GM12875 (cell line): Measurements from ENCODE around the gene FNDC7.

Source experiments
- H3K4me3 ChIP-seq: one replicate; pipeline ENCODE4 v1.5.1; 2011; ENCODE audit warnings: low read depth, low read length, control low read depth
- TF ChIP-seq, protein P1 (sequence below): IDR thresholded peaks from 2 replicates; pipeline ENCODE4 v1.5.1; 2011; ENCODE audit warnings: low read depth, mild to moderate bottlenecking, control low read depth, inconsistent platforms, low read length, moderate library complexity, borderline replicate concordance; ENCODE audit not compliant: insufficient read depth

Gene FNDC7

DNA sequence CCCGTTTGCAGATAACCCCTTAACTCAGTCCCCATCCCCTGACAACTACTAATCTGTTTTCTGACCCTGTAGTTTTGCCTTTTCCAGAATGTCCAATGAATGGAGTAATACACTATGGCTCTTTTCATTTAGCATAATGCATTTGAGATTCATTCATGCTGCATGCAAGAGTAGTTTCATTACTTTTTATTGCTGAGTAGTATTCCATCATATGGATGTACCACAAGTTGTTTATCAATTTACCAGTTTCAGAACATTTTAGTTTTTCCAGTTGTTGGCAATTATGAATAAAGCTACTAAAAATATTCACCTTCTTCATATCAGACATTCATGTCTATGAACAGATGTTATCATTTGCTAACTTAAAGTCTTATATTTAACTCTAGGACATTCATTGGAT lies 79.1 kb downstream of the FNDC7 start:
- no peak overlapping the region for H3K4me3 ChIP-seq
- TF ChIP-seq, protein P1, sequence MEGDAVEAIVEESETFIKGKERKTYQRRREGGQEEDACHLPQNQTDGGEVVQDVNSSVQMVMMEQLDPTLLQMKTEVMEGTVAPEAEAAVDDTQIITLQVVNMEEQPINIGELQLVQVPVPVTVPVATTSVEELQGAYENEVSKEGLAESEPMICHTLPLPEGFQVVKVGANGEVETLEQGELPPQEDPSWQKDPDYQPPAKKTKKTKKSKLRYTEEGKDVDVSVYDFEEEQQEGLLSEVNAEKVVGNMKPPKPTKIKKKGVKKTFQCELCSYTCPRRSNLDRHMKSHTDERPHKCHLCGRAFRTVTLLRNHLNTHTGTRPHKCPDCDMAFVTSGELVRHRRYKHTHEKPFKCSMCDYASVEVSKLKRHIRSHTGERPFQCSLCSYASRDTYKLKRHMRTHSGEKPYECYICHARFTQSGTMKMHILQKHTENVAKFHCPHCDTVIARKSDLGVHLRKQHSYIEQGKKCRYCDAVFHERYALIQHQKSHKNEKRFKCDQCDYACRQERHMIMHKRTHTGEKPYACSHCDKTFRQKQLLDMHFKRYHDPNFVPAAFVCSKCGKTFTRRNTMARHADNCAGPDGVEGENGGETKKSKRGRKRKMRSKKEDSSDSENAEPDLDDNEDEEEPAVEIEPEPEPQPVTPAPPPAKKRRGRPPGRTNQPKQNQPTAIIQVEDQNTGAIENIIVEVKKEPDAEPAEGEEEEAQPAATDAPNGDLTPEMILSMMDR = no peak
